HG02884 (cell line): ENCODE results near the gene GATAD1.
"Not testable (repeated sequence)": the region's sequence is repeated elsewhere in the genome, so short reads cannot be mapped to it uniquely, and the experiment has no call there.

ENCODE experiments used
- ATAC-seq: cut with Tn5 transposase; IDR thresholded peaks from one replicate; pipeline ENCODE4 v1.9.1; 2021; ENCODE audit warnings: mild to moderate bottlenecking, moderate library complexity; ENCODE audit not compliant: unreplicated experiment

GATAD1 gene

DNA sequence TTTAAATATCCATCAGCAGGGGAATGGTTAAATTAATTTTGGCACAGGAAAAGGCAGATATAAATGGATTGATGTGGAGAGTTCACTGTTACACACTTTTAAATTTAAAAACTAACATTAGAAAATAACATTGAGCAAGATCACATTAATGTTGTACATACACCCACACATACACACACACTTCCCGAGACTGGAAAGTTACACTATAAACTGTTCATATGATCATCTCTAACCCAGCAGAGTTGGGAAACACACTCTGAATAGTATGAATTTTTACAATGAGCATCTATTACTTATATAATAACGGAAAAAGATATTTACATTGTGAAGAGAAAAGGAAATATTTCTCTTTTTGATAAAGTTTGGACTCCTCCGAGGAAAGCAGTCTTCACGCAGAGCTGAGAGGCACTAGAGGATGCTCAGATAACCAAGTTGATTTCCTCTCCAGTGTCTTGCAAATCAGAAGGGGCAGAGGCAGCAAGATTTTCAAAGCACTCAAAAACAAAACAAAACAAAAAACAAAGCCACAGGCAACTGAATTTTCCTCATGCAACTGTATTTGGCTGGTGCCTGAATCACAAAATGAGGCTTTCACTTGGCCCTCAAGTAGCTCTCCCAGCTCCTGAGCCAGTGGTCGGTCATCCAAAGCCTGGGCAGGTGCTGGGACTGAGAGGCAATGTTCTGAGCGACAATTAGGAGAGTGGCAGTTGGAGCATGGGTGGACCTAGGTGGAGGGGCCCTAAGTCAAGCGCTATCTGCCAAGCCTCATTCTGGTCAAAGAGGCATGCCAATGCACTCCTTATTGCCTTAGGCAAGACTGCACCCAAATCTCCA lies 10.5 kb upstream of the GATAD1 start:
- no peak for ATAC-seq

DNA sequence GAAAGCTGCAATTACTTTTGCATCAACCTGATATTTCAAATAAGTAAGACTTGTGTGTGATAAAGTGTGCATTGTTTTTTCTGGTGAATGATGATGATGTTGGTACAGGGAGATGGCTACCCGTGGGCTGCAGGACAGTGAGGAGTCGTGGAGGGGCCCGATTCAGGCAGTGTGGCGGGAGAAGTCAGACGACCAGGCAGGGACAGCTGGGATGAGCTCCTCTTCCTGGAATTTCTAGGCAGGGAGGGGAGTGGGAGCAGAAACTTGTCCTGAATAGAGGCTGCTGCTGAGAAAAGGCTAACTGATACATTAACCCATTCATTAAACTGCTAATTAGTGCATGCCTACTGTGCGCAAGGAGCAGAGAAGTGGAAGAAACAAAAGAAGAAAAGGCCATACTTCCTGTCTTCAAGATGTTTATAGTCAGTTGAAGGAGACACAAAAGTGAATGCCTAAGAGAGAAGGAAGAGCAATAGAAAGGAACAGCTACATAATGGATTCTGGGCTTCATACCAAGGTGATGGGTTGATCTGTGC lies 9.3 kb upstream of the GATAD1 start:
- ATAC-seq, result no peak

DNA sequence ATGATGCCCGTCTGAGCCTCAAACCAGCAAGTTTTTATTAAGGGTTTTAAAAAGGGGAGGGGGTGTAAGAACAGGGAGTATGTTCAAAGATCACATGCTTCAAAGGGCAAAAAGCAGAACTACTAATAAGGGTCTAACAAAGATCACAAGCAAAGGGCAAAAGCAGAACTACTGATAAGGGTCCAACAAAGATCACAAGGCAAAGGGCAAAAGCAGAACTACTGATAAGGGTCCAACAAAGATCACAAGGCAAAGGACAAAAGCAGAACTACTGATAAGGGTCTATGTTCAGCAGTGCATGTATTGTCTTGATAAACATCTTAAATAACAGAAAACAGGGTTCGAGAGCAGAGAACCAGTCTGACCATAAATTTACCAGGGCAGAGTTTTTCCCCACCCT lies 4.6 kb upstream of the GATAD1 start:
- ATAC-seq, result not testable (repeated sequence)

DNA sequence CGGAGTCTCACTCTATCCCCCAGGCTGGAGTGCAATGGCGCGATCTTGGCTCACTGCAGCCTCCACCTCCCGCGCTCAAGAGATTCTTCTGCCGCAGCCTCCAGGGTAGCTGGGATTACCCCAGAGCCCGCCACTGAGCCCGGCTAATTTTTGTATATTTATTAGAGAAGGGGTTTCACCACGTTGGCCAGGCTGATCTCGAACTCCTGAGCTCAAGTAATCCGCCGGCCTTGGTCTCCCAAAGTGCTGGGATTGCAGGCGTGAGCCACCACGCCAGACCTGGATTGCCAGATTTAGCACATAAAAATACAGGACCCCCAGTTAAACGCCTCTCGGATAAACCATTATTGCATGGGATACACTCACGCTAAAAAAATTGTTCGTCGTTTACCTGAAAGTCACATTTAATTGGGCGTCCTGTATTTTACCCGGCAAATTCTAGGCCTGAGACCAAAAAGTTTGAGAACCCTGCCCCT lies 375 bp upstream of the GATAD1 start:
- no peak for ATAC-seq

DNA sequence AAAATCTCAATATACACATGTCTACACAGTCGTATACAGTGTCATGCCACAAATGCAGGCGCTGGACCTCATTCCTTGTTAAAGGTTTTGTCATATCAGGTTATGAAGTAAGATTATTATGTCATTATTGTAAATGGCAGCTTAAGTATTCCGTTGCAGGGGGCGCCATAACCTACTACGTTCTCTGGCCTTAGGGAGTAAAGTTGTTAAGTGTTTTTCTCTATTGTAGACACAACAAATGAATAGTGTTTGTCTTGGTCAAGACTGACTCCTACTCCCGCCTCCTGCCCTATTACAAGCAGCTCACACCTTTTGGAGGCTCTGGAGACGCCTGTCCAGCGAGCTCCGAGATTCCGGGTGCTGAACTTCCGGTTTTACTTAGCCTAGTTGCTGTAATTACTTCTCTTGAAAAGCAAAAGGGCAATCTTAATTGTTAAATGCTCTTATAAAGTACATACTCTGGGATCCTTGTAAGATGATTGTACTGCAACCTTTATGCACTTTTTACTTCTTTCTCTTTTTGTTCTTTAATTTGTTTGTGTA lies 994 bp downstream of the GATAD1 start:
- ATAC-seq, result peak; percentile 43

DNA sequence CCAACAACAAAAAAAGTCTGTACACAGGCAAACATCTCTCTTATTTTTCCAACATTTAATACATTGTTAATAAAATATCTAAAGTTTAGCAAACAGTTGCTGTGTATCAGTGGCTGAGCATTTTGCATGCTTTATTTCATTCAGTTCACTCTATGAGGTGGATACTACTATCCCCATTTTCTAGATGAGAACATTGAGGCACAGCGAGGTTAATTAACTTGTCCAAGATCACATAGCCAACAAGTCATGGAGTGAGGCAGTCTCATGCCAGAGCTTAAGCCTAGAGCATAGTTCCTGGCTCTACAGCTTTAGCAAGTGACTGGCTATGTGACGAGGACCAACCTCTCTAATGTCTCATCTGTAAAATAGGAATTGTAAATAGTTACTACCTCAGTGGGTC lies 4.4 kb downstream of the GATAD1 start:
- no peak for ATAC-seq

DNA sequence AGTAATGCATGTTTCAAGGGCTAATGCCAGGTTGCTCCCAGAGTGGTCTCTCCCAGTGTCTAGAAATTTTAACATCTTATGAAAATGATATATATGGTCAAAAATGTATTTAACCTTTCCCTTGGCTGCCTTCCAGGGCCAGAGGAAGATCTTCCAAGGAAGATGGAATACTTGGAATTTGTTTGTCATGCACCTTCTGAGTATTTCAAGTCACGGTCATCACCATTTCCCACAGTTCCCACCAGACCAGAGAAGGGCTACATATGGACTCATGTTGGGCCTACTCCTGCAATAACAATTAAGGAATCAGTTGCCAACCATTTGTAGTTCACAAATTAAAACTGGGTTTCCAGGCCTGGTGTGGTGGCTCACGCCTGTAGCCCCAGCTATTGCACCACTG lies 9.0 kb downstream of the GATAD1 start:
- no peak for ATAC-seq

DNA sequence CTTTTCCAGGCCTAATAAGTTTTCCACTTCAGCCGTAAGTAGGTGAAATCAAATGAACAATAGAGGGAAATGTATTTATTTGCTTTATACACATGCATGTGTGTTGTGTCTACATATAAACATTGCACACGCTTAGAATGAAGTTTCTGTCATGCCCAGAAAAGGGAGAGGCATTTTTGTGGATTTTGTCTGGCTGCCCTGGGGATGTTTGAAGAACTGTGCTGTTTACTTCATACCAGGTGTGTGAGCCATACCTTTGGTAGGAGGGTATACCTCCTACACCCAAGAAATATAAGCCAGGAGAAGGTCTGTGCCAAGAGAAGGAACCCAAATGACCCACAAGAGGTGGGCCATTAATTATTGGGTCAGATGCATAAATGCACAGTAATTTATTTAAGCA lies 12.8 kb downstream of the GATAD1 start:
- ATAC-seq, result no peak

DNA sequence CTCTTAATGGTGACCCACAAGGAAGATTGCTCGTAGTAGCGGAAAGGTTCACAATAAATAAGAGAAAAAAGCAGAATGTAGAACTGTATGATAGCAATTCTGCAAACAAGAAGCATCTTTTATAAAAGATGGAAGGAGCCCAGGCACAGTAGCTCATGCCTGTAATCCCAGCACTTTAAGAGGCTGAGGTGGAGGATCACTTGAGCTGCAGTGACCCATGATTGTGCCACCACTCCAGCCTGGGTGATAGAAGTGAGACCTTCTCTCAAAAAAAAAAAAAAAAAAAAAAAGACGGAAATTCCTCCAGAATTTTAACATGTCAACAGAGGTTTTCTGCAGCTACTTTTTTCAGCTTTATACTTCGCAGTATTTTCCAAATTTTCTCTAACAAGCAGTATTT lies 13.2 kb downstream of the GATAD1 start:
- ATAC-seq, result no peak

DNA sequence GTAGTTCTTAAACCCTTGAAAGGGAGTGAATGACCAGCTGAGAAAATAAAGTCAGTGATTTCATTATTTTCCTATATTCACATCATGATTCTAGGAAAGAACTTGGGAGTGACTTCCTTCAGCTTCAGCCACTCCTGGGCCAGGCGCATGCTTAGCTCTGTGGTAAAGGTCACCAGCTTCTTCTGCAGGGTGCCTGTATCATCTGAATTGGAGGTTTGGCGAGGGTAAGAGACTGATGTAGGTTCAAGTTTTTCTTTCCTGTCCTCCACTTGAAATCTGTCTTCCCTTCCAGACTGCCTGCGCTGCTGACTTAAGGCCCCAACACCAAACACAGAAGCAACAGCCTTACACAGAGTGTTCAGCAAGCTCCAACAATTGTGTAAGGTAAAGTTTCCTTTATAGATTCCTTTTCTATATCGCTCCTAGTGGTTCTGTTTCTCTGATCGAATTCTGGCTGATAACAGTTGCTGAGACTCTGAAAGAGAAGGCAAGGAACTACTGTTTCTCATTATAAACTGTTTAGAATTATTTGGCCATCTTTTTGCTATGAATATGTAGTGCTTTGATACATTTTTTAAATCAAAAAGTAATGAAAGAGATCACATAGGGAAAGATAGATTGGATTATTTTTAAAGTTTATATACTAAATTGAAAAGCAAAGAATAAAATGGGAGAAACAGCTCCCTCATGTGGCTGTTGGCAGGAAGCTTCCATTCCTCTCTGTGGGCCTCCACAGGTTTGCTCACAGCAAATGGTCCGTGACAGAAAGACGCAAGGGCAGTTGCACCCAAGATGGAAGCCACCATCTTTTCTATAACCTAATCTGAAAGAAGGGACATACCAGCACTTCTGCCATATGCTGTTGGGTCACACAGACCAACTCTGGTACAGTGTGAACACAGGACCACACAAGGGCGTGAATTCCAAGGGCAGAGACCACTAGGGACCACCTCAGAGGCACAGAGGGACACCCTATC lies 14.0 kb downstream of the GATAD1 start:
- ATAC-seq, result peak; percentile 65

DNA sequence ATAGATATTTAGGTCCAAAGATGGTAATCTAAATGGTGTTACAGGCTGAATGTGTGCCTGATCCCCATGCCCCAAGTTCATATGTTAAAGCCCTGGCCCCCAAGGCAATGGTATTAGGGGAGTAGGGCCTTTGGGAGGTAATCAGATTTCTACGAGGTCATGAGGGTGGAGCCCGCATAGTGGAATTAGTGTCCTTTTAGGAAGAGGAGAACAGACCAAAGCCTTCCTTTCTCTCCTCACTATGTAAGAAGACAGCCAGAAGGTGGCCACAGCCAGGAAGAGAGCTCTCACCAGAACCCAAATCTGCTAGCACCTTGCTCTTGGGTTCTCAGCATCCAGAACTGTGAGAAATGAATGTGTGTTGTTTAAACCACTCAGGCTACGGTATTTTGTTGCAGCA lies 15.3 kb downstream of the GATAD1 start:
- no peak for ATAC-seq

DNA sequence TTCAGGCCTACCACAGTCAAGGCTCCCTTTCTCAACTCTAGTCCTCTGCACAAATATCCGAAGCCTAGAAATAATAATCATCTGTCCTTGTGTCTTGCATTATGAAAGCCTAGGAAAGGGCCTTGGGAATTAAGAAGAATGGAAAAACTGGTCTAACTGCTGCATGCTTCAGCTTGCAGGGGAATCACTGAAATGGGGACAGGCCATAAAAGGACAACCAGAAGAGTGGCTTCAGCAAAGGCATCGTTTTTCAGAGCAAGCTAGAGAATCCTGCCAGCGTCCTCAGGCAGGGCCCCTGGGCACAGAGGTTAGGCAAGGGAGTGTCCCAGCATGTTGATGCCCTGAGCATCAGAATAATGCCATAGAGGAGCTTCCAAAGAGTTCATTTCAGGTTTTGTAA lies 17.2 kb downstream of the GATAD1 start:
- ATAC-seq, result no peak

DNA sequence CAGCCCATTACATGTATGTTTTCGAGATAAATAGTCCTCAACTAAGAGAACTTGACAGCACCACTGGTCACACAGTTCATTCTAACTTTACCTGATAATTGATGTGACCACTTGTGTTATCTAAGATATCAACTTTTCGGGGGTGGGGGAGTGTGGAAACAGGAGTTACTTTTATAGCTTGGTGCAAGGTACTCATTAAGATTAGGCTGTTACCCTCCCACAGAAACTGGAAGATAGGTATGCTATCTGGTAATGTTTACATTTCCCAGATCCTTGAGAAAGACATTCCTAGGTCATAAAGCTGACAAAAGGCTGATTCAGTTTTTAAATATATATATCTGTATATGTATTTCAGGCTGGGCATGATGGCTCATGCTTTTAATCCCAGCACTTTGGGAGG lies 19.4 kb downstream of the GATAD1 start:
- no peak for ATAC-seq

DNA sequence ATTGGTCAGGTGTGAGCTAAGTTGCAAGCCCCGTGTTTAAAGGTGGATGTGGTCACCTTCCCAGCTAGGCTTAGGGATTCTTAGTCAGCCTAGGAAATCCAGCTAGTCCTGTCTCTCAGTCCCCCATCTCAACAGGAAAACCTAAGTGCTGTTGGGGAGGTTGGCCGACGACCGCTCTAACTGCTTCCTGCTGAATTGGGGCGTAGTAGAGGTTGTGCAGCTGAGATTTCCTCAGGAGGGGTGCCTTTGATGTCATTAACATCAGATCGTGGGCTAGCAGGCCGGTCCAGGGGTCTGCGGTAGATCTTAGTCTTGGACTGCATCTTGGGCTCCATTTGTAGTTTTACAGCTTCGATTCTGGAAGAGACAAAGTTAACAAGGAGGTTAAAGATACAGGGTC lies 21.3 kb downstream of the GATAD1 start:
- ATAC-seq, result not testable (repeated sequence)

DNA sequence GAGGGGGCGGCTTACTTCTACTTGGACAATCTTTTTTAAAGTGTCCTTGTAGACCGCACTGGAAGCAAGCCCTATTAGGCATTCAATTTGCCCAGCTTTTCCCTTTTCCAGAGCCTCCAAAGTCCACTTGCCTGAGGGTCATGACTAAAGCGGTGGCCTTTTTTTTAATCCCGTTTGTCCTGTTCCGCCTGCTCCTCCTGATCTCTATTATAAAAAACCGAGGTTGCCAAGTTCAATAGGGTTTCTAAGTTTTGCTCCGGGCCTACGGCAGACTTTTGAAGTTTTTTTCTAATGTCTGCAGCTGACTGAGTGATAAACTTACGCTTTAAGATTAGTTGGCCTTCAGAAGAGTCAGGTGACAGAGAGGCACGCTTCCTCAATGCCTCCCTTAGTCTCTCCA lies 26.7 kb downstream of the GATAD1 start:
- ATAC-seq, result not testable (repeated sequence)

DNA sequence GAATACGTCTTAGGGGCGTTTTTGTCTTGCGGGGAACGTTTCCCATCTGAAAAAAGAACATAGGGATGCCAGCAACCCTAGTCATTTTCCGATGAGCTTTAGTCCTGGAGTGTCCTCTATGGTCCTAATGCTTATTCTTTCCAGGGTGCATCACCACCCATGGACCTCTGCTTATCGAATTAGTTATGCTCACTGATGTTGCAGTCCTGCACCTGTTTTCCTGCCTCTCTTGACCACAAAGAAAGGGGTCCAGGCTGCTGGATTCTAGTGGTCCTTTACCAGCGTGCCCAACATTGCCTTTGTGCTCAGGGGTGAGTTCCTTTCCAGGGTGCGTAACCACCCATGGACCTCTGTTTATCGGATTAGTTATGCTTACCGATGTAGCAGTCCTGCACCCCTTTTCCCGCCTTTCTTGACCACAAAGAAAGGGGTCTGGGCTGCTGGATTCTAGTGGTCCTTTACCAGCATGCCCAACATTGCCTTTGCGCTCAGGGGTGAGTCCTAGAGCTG lies 28.0 kb downstream of the GATAD1 start:
- ATAC-seq, result not testable (repeated sequence)

DNA sequence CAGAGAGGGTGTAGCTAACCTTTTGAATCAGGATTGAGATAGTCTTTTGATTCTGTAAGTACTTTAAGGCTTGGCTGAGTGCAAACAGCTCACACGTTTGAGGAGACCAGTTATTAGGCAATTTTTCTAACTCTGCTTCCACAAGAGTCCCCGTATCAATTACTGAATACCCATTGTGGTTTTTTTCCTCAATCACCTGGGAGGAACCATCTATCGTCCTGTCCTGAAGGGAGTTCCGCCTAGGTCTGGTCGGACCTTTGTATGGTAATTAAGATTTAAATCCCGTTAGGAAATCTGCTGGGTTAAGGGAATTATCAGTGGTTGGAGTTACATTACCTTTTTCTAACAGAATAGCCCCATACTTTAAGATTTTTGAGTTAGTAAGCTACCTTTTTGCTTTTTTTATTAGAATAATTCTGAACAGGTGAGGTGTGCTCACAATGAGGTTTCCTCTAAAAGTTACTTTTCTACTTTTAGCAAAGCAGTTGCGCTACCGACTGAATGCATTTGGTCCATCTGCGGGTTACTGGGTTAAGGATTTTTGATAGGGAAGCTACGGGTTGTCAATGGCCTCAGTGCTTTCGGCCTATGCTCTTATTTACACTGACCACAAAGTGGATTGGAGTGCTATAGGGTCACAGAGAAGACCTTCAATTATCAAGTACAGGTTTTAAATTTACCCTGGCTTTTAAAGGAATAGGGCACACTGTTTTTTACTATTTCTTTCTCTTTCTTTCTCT lies 28.7 kb downstream of the GATAD1 start:
- ATAC-seq, result not testable (repeated sequence)

DNA sequence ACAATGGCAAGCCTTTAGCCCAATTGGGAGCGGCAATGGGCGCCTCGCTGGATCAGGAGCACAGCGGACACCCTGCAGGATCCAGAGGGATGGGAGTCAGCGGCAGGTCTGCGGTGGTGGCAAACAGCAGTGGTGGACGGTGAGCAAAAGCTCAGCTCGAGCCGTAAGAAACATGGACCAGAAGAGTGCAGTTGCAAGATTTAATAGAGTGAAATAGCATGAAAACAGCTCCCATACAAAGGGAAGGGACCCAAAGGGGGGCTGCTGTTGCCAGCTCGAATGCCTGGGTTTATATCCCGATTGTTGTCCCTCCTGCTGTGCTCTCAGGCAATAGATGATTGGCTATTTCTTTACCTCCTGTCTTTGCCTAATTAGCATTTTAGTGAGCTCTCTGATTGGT lies 30.4 kb downstream of the GATAD1 start, which contains the start of gene ERVW-1:
ERVW-1 (minus strand) TSS at position 266 of the 400 bp plus-strand sequence. CDS start 7,565 bp downstream, outside the sequence.
- ATAC-seq, result not testable (repeated sequence)

DNA sequence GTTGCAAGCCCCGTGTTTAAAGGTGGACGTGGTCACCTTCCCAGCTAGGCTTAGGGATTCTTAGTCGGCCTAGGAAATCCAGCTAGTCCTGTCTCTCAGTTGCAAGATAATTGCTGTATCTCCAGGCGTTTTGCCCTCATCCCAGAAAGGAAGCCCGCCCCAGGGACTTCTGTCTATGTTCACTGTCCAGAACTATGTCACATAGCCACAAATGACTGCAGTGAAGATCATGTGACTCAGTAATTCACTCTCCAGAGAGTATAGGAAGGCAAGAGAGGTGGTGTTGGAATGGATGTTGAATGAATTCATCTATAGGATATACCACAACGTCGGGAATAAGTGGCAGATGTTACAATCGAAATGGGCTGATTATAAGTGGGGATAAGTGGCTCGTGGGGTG lies 30.8 kb downstream of the GATAD1 start:
- ATAC-seq, result no peak

DNA sequence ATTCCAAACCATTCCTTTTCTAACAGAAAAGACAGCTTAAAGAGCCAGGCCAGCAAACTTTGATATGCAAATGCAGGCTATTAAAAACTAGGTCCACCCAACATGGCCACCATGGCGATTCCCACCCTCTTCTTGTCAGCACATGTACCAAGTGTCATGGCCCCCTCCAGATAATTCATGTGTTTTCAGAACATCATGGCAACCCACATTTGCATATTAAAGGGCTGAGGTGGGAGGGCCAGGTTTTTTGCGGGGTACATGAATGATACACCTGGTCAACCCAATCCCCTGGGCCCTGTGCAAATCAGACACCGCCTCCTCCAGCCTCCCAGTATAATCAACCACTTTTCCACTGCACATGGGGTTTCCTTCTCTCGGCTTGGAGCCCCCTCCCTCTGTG lies 31.4 kb downstream of the GATAD1 start:
- no peak for ATAC-seq
